ENCODE data around the gene R3HDML. TPM values are rescaled to one million over a fixed set of nuclear protein-coding genes. Genes with fewer than 3 reads are reported as not detected.

R3HDML gene
- total and polyA plus RNA-seq, 10 of the 15 experiments (the other 5 are each of a cell fraction or from before 2014, with no cell fraction given), result not detected

DNA sequence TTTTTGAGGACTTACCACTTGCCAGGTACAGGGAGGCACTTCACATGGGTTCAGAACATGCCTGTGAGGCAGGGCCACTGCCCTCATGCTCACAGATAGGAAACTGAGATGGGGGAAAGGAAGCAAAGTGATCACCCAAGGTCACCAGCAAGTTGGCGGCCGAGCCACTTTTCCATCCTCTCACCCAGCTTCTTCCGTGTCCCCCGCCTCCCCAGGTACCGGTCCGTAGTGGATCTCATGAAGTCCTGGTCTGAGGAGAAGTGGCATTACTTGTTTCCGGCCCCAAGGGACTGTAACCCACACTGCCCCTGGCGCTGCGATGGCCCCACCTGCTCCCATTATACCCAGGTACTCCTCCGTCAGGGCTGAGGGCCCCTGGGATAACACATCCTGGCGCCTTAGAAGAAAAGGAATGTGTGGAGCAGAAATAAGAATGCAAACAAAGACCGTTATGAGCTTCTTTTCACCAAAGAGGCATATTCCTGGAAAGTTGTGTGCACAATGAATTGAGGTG is 6.4 kb downstream of the R3HDML start:
- ChIA-PET CTCF (no interaction called here), RAD21 (ENCODE audit: unreplicated experiment) (no interaction called here), SMC1A (ENCODE audit: uncharacterized antibody, unreplicated experiment) (interaction anchor here (0.6 kb wide), 1 partner anchor 144 kb away, joined by 3 read pairs; no protein-coding TSS in a partner anchor), POLR2A (no interaction called here)
- BruUV-seq (replicated peaks), result no TSS peak
- ATAC-seq (no peak), FAIRE-seq (no peak), DNase-seq (ENCODE audit: low read depth, low spot score) (no peak)
- Histone ChIP-seq H3K27me3 (replicated peaks in 1 of 2; ENCODE audit: control insufficient read depth in 2 of 2, insufficient read depth in 2 of 2, low read length in 1 of 2) (no peaks in the 10 kb centered on the region; a peak in 2 of 4 replicates), H3K9ac (ENCODE audit: control insufficient read depth, insufficient read depth, low read length) (no peak overlapping the region), H3K27ac (ENCODE audit: control insufficient read depth, insufficient read depth) (no peak overlapping the region), H3K4me2 (ENCODE audit: control insufficient read depth, insufficient read depth) (no peak overlapping the region), H3K79me2 (ENCODE audit: control insufficient read depth, insufficient read depth, low read length) (no peaks in the 10 kb centered on the region), H3K4me3 (no peak overlapping the region), H2AFZ (ENCODE audit: control insufficient read depth, low read depth, low read length) (no peak overlapping the region), H4K20me1 (ENCODE audit: control insufficient read depth, insufficient read depth) (no peaks in the 10 kb centered on the region), H3K4me1 (ENCODE audit: control insufficient read depth, insufficient read depth, low read length) (no peaks in the 10 kb centered on the region), H3K9me3 (replicated peaks; ENCODE audit: control insufficient read depth, insufficient read depth, low read length) (no peaks in the 10 kb centered on the region), H3K36me3 (ENCODE audit: control insufficient read depth in 2 of 2, insufficient read depth in 2 of 2, low read length in 1 of 2) (no peaks in the 10 kb centered on the region)
- TF ChIP-seq, protein P1, sequence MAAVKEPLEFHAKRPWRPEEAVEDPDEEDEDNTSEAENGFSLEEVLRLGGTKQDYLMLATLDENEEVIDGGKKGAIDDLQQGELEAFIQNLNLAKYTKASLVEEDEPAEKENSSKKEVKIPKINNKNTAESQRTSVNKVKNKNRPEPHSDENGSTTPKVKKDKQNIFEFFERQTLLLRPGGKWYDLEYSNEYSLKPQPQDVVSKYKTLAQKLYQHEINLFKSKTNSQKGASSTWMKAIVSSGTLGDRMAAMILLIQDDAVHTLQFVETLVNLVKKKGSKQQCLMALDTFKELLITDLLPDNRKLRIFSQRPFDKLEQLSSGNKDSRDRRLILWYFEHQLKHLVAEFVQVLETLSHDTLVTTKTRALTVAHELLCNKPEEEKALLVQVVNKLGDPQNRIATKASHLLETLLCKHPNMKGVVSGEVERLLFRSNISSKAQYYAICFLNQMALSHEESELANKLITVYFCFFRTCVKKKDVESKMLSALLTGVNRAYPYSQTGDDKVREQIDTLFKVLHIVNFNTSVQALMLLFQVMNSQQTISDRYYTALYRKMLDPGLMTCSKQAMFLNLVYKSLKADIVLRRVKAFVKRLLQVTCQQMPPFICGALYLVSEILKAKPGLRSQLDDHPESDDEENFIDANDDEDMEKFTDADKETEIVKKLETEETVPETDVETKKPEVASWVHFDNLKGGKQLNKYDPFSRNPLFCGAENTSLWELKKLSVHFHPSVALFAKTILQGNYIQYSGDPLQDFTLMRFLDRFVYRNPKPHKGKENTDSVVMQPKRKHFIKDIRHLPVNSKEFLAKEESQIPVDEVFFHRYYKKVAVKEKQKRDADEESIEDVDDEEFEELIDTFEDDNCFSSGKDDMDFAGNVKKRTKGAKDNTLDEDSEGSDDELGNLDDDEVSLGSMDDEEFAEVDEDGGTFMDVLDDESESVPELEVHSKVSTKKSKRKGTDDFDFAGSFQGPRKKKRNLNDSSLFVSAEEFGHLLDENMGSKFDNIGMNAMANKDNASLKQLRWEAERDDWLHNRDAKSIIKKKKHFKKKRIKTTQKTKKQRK (IDR thresholded peaks at IDR 0.05; ENCODE audit: low read depth, low read length), result no peak
- TF ChIP-seq GATAD2B (conservative IDR thresholded peaks at IDR 0.05; ENCODE audit: low read depth), result no peak
- TF ChIP-seq, protein P2, sequence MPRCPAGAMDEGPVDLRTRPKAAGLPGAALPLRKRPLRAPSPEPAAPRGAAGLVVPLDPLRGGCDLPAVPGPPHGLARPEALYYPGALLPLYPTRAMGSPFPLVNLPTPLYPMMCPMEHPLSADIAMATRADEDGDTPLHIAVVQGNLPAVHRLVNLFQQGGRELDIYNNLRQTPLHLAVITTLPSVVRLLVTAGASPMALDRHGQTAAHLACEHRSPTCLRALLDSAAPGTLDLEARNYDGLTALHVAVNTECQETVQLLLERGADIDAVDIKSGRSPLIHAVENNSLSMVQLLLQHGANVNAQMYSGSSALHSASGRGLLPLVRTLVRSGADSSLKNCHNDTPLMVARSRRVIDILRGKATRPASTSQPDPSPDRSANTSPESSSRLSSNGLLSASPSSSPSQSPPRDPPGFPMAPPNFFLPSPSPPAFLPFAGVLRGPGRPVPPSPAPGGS (IDR thresholded peaks at IDR 0.05; ENCODE audit: borderline replicate concordance, insufficient read depth, low read depth, low read length, poor library complexity, severe bottlenecking), result no peak
- TF ChIP-seq NFXL1 (IDR thresholded peaks at IDR 0.05; ENCODE audit: borderline replicate concordance), result no peak
- TF ChIP-seq RELA (IDR thresholded peaks at IDR 0.05; ENCODE audit: borderline replicate concordance, partially characterized antibody), result no peak
- TF ChIP-seq LARP7 (IDR thresholded peaks at IDR 0.05), result no peak
- TF ChIP-seq FOXM1 (IDR thresholded peaks at IDR 0.05; ENCODE audit: low read depth, low read length), result no peak
- WGBS (ENCODE audit: insufficient coverage, insufficient replicate concordance, low lambda C conversion rate, missing lambda C conversion rate), result 52% methylated on average over 12 of the region's 12 CpGs
- in situ Hi-C loops (cut with MboI) (no loop called here), intact Hi-C loops (cut with micrococcal nuclease; ENCODE audit: unreplicated experiment) (no loop called here)
